Measurements from ENCODE around the gene YEATS2. TPM values are rescaled to one million over a fixed set of nuclear protein-coding genes. Genes with fewer than 3 reads are reported as not detected.

The YEATS2 gene
- total and polyA plus RNA-seq, 2 of the 4 experiments (the other 2 are of a cell fraction): 30.1 to 43.0 TPM

- ATAC-seq (ENCODE audit: low read depth) (no peak), DNase-seq (no peak)
- peaks cover 6% of the 10 kb centered on the region; the same call in 1 of the 2 replicates for H4K20me1 ChIP-seq (ENCODE audit: insufficient read depth, low read length)
- H3K14ac ChIP-seq (replicated peaks; ENCODE audit: low read depth, low read length): no peak overlapping the region
- no peak overlapping the region for H3K56ac ChIP-seq (ENCODE audit: extremely low read depth, insufficient read depth, low read length)
- H3K4ac ChIP-seq (ENCODE audit: low read depth, low read length): no peak overlapping the region
- no TSS peak for BruUV-seq (replicated peaks)
- no peak overlapping the region for H4K5ac ChIP-seq (ENCODE audit: low read depth, low read length)
- no peaks in the 10 kb centered on the region for H3K27me3 ChIP-seq (ENCODE audit: control insufficient read depth, insufficient read depth, low read length)
- no peak overlapping the region for H3K18ac ChIP-seq (ENCODE audit: low read depth, low read length)
- POLR2A ChIA-PET (ENCODE audit: unreplicated experiment): no interaction called here
- TF ChIP-seq BHLHE40 (IDR thresholded peaks at IDR 0.05; ENCODE audit: low read depth, low read length) (no peak), NFE2L2 (IDR thresholded peaks at IDR 0.05; ENCODE audit: low read depth, low read length) (no peak), CTCF (conservative IDR thresholded peaks at IDR 0.05; ENCODE audit: low read depth, low read length) (no peak), MAZ (IDR thresholded peaks at IDR 0.05; ENCODE audit: borderline replicate concordance, low read depth, low read length) (no peak), CHD1 (IDR thresholded peaks at IDR 0.05; ENCODE audit: low read depth, low read length) (no peak), ELK1 (IDR thresholded peaks at IDR 0.05; ENCODE audit: borderline replicate concordance, low read depth, low read length) (no peak), RAD21 (IDR thresholded peaks at IDR 0.05; ENCODE audit: low read length) (no peak), RFX5 (IDR thresholded peaks at IDR 0.05; ENCODE audit: low read depth, low read length) (no peak), CEBPB (IDR thresholded peaks at IDR 0.05; ENCODE audit: low read depth, low read length) (no peak), MXI1 (IDR thresholded peaks at IDR 0.05; ENCODE audit: borderline replicate concordance, low read depth, low read length) (no peak), MAFK (IDR thresholded peaks at IDR 0.05; ENCODE audit: low read depth, low read length) (no peak), SMC3 (IDR thresholded peaks at IDR 0.05; ENCODE audit: low read depth, low read length) (no peak)
- H3K27ac ChIP-seq (ENCODE audit: insufficient read depth, low read length): no peak overlapping the region
- CTCF ChIA-PET: interaction anchor here (0.7 to 1.8 kb wide), 2 partner anchors 11 to 71 kb away, joined by 3 to 4 read pairs; partner anchors contain the start of gene MAP6D1
- no peak overlapping the region for H2BK5ac ChIP-seq (ENCODE audit: low read depth, low read length, poor library complexity, severe bottlenecking)
- H2BK15ac ChIP-seq (ENCODE audit: low read depth, low read length): no peak overlapping the region
- no peak overlapping the region for H2AFZ ChIP-seq (replicated peaks; ENCODE audit: low read length, poor library complexity)
- H3K36me3 ChIP-seq (ENCODE audit: control insufficient read depth, insufficient read depth, low read length): peaks cover 35% of the 10 kb centered on the region
- H2BK120ac ChIP-seq (ENCODE audit: low read depth, low read length): no peak overlapping the region
- dilution Hi-C loops (cut with HindIII; ENCODE audit: low sequenced_read_pairs, unreplicated experiment): no loop called here
- H3K4me3 ChIP-seq (ENCODE audit: insufficient read depth, low read depth, low read length): no peak overlapping the region
- H2BK20ac ChIP-seq (ENCODE audit: low read depth, low read length): no peak overlapping the region
- H2AK9ac ChIP-seq (replicated peaks; ENCODE audit: low read depth, low read length, poor library complexity): no peak overlapping the region
- H3K9me3 ChIP-seq (ENCODE audit: control insufficient read depth, insufficient read depth, low read length): no peaks in the 10 kb centered on the region
- no peak overlapping the region for H3K9ac ChIP-seq (ENCODE audit: low read depth, low read length)
- no CpG with 5 or more reads among the region's 1 CpG for WGBS, 2 experiments (ENCODE audit: extremely low coverage in 2 of 2, insufficient read length in 1 of 2)
- no peak overlapping the region for H4K91ac ChIP-seq (ENCODE audit: insufficient read depth, low read depth, low read length)
- peaks cover 0 to 8% of the 10 kb centered on the region in 2 experiments; a peak in 1 of 4 replicates for H3K79me1 ChIP-seq (ENCODE audit: low read depth in 1 of 2, low read length in 2 of 2)
- H3K4me2 ChIP-seq (ENCODE audit: low read depth, low read length): no peak overlapping the region
- peaks cover 5% of the 10 kb centered on the region; the same call in 1 of the 2 replicates for H3K9me1 ChIP-seq (ENCODE audit: insufficient read depth, low read length)
- no peak overlapping the region for H3K23ac ChIP-seq (ENCODE audit: low read depth, low read length)
- no peak overlapping the region for H2AK5ac ChIP-seq (ENCODE audit: low read depth, low read length)
- peaks cover 2% of the 10 kb centered on the region for H3K4me1 ChIP-seq (ENCODE audit: control insufficient read depth, insufficient read depth, low read length)
- intact Hi-C loops (cut with micrococcal nuclease): no loop called here
- in situ Hi-C loops (cut with MboI; ENCODE audit: low sequenced_read_pairs): no loop called here
- H4K8ac ChIP-seq (ENCODE audit: low read depth in 2 of 2, low read length in 2 of 2): no peak overlapping the region
Observed at GRCh38 chr3:183814240-183814639, 116.6 kb downstream of the YEATS2 start.

Measured in IMR-90 (cell line).